Vagina (tissue), 2 donors: ENCODE data around the gene FRY. TPM values are rescaled to one million over a fixed set of nuclear protein-coding genes. Genes with fewer than 3 reads are reported as not detected.
A peak's percentile ranks its signal among the peaks of the same experiment; 100 is the strongest.

Source experiments
- DNase-seq, 2 donors: peaks; one replicate each; pipeline ENCODE4 v3.0.0-alpha.2; 2017; ENCODE audit errors: extremely low spot score in 2 of 2
- H3K27ac ChIP-seq: fragments of 200-600 bp; sonication (generic); one replicate; pipeline ENCODE4 v1.5.1; 2019
- H3K27me3 ChIP-seq: fragments of 200-600 bp; sonication (generic); one replicate; pipeline ENCODE4 v1.5.1; 2019
- H3K36me3 ChIP-seq, 2 donors: fragments of 200-600 bp; sonication (generic); one replicate each; pipeline ENCODE4 v1.5.1; 2017 to 2019
- H3K4me1 ChIP-seq: fragments of 200-600 bp; sonication (generic); one replicate; pipeline ENCODE4 v1.5.1; 2019
- H3K4me3 ChIP-seq, 2 donors: fragments of 200-600 bp; sonication (generic); 1 replicate in 1 of 2; 2 replicates in 1 of 2; pipeline ENCODE4 v1.5.1; 2016 to 2019
- H3K9me3 ChIP-seq: fragments of 200-600 bp; sonication (generic); one replicate; pipeline ENCODE4 v1.5.1; 2019
- POLR2A ChIP-seq, 2 donors: fragments of 450-650 bp; IDR thresholded peaks; one replicate each; pipeline ENCODE4 v1.6.1; 2017; ENCODE audit warnings: antibody characterized with exemption in 2 of 2, mild to moderate bottlenecking in 2 of 2, moderate library complexity in 2 of 2
- POLR2AphosphoS5 ChIP-seq, 2 donors: sonication (generic); formaldehyde crosslinking; IDR thresholded peaks; one replicate each; pipeline ENCODE4 v1.9.0; 2017; ENCODE audit warnings: antibody characterized with exemption in 2 of 2, mild to moderate bottlenecking in 2 of 2, low read depth in 1 of 2; ENCODE audit not compliant: insufficient read depth in 1 of 2
- intact Hi-C: fragments of 100-400 bp; cut with DNase I; formaldehyde crosslinking; loops from one replicate; pipeline ENCODE4 v1.15.1; 2023
- total RNA-seq: library from RNA; depleted of rRNA; stranded (reverse); fragments of >200 nt; gene quantifications from one replicate; pipeline ENCODE4 v1.2.3, GENCODE V29; 2016
- TF ChIP-seq, protein P1 (sequence below), 3 experiments: fragments of 450-650 bp in 2 of 3; fragments of 200-600 bp in 1 of 3; sonication (generic) in 1 of 3; IDR thresholded peaks; one replicate each; pipeline ENCODE4 v1.5.1; 2017 to 2019; ENCODE audit warnings: antibody characterized with exemption in 3 of 3, mild to moderate bottlenecking in 2 of 3, moderate library complexity in 2 of 3

FRY gene
- total RNA-seq, 1 donor from 2014 or later: 11.0 TPM

DNA sequence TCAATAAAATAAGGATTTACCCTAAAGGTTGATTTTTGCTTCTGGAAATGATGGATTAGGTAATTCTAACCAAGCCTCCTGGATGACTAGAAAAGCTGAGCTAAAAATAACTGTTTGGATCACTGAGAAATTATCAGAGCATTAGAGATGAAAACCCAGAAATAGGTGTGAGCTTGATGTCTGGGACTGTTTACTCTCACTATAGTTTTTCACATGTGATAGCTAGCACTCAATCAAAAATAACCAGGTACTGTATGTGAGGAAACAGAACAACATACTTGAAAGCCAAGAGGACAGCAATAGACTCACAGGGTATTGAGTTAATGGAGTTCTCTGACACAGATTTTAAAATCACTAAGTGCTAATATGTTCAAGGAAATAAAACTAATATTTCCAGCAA lies 274.1 kb downstream of the FRY start:
- TF ChIP-seq POLR2AphosphoS5 (IDR thresholded peaks at IDR 0.05; ENCODE audit: insufficient read depth in 1 of 2, low read depth in 1 of 2) (no peak), POLR2A (IDR thresholded peaks at IDR 0.05) (no peak)
- TF ChIP-seq, protein P1, sequence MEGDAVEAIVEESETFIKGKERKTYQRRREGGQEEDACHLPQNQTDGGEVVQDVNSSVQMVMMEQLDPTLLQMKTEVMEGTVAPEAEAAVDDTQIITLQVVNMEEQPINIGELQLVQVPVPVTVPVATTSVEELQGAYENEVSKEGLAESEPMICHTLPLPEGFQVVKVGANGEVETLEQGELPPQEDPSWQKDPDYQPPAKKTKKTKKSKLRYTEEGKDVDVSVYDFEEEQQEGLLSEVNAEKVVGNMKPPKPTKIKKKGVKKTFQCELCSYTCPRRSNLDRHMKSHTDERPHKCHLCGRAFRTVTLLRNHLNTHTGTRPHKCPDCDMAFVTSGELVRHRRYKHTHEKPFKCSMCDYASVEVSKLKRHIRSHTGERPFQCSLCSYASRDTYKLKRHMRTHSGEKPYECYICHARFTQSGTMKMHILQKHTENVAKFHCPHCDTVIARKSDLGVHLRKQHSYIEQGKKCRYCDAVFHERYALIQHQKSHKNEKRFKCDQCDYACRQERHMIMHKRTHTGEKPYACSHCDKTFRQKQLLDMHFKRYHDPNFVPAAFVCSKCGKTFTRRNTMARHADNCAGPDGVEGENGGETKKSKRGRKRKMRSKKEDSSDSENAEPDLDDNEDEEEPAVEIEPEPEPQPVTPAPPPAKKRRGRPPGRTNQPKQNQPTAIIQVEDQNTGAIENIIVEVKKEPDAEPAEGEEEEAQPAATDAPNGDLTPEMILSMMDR (IDR thresholded peaks at IDR 0.05): no peak
- H3K4me1 ChIP-seq: no peaks in the 10 kb centered on the region
- H3K27ac ChIP-seq: no peak overlapping the region
- no peaks in the 10 kb centered on the region for H3K27me3 ChIP-seq
- no peak overlapping the region for H3K4me3 ChIP-seq
- DNase-seq: no peak
- intact Hi-C loops: loop anchor here (5.0 kb wide), 1 partner anchor 283 kb away; no protein-coding TSS in a partner anchor
- no peaks in the 10 kb centered on the region for H3K9me3 ChIP-seq
- H3K36me3 ChIP-seq: no peaks in the 10 kb centered on the region

DNA sequence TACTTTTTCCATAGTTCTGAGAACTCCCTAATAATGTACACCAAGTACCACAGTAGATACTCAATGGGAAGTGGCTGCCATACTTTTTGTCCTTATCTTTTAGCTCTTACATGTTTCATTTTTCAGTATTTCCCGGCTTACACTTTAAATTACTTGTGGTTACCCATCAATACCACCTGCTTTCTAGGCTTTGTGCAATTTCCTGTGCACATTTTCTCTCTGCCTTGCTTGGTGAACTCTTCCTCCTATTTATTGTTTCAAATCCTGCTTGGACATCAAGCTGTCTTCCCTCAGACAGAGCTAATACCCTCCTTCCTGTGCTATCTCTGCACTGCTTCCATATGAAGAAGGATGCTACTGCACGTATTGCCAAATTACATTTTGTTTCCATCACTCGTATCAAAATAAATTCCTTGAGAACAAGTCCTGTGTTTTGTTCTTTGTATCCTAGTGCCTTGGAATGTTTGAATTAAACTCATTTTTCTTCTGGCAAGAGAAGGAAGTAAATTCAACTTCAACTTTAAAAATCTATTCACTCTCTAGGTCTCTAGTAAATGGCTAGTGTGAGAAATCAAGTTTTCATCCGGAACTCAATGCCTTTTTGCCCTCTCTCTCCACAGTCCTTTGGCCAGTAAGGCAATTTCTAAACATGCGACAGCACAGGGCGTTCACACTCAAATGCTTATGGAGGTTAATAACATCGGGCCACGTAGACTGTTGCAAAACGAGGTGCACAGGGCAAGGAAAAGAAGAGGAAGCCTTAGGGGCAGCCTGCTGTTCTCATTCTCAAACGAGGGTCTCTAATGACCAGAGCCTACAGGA lies 277.9 kb downstream of the FRY start:
- Histone ChIP-seq H3K4me1 (no peaks in the 10 kb centered on the region), H3K27me3 (no peaks in the 10 kb centered on the region), H3K4me3 (peak overlapping the region; percentile 8 to 17), H3K9me3 (no peaks in the 10 kb centered on the region), H3K36me3 (no peaks in the 10 kb centered on the region), H3K27ac (peak overlapping the region; percentile 31)
- DNase-seq: no peak
- TF ChIP-seq POLR2A (IDR thresholded peaks at IDR 0.05): no peak
- TF ChIP-seq, protein P1 (IDR thresholded peaks at IDR 0.05): no peak
- TF ChIP-seq POLR2AphosphoS5 (IDR thresholded peaks at IDR 0.05; ENCODE audit: insufficient read depth in 1 of 2, low read depth in 1 of 2): no peak
- intact Hi-C loops: loop anchor here (5.0 to 10.0 kb wide), 2 partner anchors 287 to 405 kb away; no protein-coding TSS in a partner anchor

DNA sequence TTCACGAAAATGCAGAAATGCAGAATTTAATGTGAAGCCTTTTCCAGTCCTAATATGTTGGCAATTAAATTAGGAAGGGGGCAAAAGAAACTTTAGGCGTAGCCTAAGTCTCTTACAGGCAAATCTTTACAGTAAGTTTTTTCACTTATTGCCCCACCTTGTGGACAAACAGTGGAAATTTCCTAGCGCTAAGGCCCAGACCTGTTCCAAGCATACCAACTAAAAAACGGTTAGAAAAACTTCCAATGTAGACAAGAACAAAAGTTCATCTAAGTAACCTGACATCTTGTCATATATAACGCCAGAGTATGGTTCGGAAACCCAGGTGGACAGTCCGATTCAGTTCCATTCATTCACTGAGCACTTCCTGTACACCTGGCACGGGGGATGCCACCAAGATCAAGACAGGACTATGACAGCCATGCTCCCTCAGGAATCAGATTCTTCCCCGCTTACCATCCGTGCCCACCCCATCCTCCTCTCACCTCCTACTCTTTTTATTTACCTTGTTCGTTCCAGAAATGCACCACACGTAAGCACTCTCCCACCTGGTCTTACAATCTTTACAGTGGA lies 278.6 kb downstream of the FRY start:
- peak overlapping the region; percentile 31 for H3K27ac ChIP-seq
- no peaks in the 10 kb centered on the region for H3K36me3 ChIP-seq
- no peak for DNase-seq
- TF ChIP-seq, protein P1 (IDR thresholded peaks at IDR 0.05): peak; percentile 62 to 82 (median 70)
- no peak for TF ChIP-seq POLR2AphosphoS5 (IDR thresholded peaks at IDR 0.05; ENCODE audit: insufficient read depth in 1 of 2, low read depth in 1 of 2)
- no peaks in the 10 kb centered on the region for H3K9me3 ChIP-seq
- intact Hi-C loops: loop anchor here (10.0 kb wide), 1 partner anchor 405 kb away; no protein-coding TSS in a partner anchor
- peaks cover 6% of the 10 kb centered on the region for H3K4me1 ChIP-seq
- no peaks in the 10 kb centered on the region for H3K27me3 ChIP-seq
- H3K4me3 ChIP-seq: peak overlapping the region; percentile 8 to 17

DNA sequence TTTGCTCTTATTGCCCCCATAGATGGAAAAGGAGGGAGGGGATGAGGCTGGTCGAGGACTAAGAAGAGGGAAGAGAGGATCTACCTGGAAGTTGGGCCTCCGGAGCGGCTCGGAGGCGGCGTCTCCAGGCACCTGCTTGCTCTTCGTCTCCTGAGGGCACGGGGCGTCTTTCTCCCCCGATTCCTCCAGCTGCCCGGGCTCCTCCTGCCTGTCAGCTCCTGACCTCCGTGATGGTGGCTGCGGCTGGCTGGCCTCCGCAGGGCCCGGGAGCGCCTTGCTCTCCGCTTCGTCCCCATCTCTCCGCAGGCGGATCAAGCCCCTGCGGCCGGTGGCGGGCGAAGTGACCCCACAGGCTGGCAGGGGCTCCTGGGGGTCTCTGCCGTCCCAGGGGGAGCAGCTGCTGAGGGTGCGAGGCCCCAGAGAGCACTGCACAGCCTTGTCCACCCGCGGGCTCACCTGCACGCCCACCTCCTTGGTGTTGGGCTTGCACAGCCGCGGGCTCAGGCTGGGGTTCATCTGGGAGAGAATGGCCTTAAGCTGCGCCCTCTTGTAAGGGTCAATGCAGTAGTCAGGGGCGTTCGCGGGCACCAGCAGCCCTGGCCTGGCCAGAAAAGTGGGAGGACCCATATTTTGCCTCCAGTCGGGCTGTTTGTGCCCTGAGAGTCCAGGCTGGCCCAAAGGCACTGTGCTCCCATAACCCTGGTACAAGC lies 279.8 kb downstream of the FRY start:
- peaks cover 6% of the 10 kb centered on the region for H3K4me1 ChIP-seq
- intact Hi-C loops: loop anchor here (10.0 kb wide), 1 partner anchor 407 kb away; no protein-coding TSS in a partner anchor
- H3K27me3 ChIP-seq: no peaks in the 10 kb centered on the region
- no peaks in the 10 kb centered on the region for H3K36me3 ChIP-seq
- TF ChIP-seq POLR2AphosphoS5 (IDR thresholded peaks at IDR 0.05; ENCODE audit: insufficient read depth in 1 of 2, low read depth in 1 of 2): no peak
- TF ChIP-seq POLR2A (IDR thresholded peaks at IDR 0.05): no peak
- TF ChIP-seq, protein P1 (IDR thresholded peaks at IDR 0.05): no peak
- H3K4me3 ChIP-seq: no peak overlapping the region
- no peak overlapping the region for H3K27ac ChIP-seq
- no peaks in the 10 kb centered on the region for H3K9me3 ChIP-seq
- no peak for DNase-seq
